IMR-90 (cell line): Measurements from ENCODE around the gene RSBN1L.

ENCODE experiments used
- BHLHE40 ChIP-seq: fragments of 150-350 bp; IDR thresholded peaks from 2 replicates; pipeline ENCODE4 v1.6.1; 2016; ENCODE audit warnings: mild to moderate bottlenecking, low read depth, low read length
- CEBPB ChIP-seq: IDR thresholded peaks from 2 replicates; pipeline ENCODE4 v1.6.1; 2012; ENCODE audit warnings: low read depth, low read length, improper control_type of control experiment
- FOS ChIP-seq: fragments of 150-350 bp; IDR thresholded peaks from 2 replicates; pipeline ENCODE4 v1.6.1; 2016; ENCODE audit warnings: low read depth, low read length
- MXI1 ChIP-seq: IDR thresholded peaks from 2 replicates; pipeline ENCODE4 v1.6.1; 2012; ENCODE audit warnings: low read depth, mild to moderate bottlenecking, low read length, moderate library complexity, borderline replicate concordance
- POLR2A ChIP-seq: IDR thresholded peaks from 2 replicates; pipeline ENCODE4 v1.6.1; 2012; ENCODE audit warnings: mild to moderate bottlenecking, low read depth, low read length
- RAD21 ChIP-seq: IDR thresholded peaks from 2 replicates; pipeline ENCODE4 v1.6.1; 2012; ENCODE audit warnings: low read length, improper control_type of control experiment
- RFX5 ChIP-seq: IDR thresholded peaks from 2 replicates; pipeline ENCODE4 v1.8.0; 2012; ENCODE audit warnings: low read depth, mild to moderate bottlenecking, low read length, moderate library complexity
- SMC3 ChIP-seq: fragments of 150-350 bp; IDR thresholded peaks from 2 replicates; pipeline ENCODE4 v1.6.1; 2016; ENCODE audit warnings: low read depth, mild to moderate bottlenecking, antibody characterized with exemption, low read length, moderate library complexity
- TF ChIP-seq, protein P1 (sequence below): conservative IDR thresholded peaks from 2 replicates; pipeline ENCODE4 v1.5.1; 2012; ENCODE audit warnings: mild to moderate bottlenecking, low read depth, low read length, improper control_type of control experiment
- TF ChIP-seq, protein P2 (sequence below): fragments of 150-350 bp; IDR thresholded peaks from 2 replicates; pipeline ENCODE4 v1.6.1; 2016; ENCODE audit warnings: low read depth, mild to moderate bottlenecking, low read length, moderate library complexity, borderline replicate concordance
- TF ChIP-seq, protein P3 (sequence below): fragments of 150-350 bp; IDR thresholded peaks from 2 replicates; pipeline ENCODE4 v1.6.1; 2017; ENCODE audit warnings: mild to moderate bottlenecking, antibody characterized with exemption, low read length, low read depth

DNA sequence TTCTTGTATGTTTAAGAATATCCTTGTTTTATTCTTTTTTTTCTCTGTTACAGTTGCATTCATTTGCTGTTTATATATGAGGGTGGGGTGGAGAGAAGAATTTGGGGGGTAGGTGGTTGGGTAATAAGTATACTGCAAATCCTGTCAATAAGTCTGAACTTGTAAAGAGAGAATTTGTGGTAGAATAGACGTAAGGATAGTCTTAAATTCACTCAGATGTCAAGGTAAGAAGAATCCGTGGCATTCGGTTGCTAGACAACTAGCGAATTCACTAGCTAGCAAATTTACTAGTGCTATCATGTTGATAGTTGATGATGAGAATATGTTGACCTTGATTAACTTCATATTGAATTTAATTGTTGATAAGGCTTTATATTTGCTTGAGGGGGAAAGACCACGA, 40.7 kb downstream of the RSBN1L start:
- TF ChIP-seq POLR2A, result no peak
- TF ChIP-seq, protein P1, sequence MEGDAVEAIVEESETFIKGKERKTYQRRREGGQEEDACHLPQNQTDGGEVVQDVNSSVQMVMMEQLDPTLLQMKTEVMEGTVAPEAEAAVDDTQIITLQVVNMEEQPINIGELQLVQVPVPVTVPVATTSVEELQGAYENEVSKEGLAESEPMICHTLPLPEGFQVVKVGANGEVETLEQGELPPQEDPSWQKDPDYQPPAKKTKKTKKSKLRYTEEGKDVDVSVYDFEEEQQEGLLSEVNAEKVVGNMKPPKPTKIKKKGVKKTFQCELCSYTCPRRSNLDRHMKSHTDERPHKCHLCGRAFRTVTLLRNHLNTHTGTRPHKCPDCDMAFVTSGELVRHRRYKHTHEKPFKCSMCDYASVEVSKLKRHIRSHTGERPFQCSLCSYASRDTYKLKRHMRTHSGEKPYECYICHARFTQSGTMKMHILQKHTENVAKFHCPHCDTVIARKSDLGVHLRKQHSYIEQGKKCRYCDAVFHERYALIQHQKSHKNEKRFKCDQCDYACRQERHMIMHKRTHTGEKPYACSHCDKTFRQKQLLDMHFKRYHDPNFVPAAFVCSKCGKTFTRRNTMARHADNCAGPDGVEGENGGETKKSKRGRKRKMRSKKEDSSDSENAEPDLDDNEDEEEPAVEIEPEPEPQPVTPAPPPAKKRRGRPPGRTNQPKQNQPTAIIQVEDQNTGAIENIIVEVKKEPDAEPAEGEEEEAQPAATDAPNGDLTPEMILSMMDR, result no peak
- TF ChIP-seq MXI1, result no peak
- TF ChIP-seq RFX5, result no peak
- TF ChIP-seq BHLHE40, result no peak
- no peak for TF ChIP-seq RAD21
- TF ChIP-seq SMC3, result no peak
- TF ChIP-seq, protein P2, sequence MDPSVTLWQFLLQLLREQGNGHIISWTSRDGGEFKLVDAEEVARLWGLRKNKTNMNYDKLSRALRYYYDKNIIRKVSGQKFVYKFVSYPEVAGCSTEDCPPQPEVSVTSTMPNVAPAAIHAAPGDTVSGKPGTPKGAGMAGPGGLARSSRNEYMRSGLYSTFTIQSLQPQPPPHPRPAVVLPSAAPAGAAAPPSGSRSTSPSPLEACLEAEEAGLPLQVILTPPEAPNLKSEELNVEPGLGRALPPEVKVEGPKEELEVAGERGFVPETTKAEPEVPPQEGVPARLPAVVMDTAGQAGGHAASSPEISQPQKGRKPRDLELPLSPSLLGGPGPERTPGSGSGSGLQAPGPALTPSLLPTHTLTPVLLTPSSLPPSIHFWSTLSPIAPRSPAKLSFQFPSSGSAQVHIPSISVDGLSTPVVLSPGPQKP, result no peak
- no peak for TF ChIP-seq FOS
- no peak for TF ChIP-seq CEBPB
- TF ChIP-seq, protein P3, sequence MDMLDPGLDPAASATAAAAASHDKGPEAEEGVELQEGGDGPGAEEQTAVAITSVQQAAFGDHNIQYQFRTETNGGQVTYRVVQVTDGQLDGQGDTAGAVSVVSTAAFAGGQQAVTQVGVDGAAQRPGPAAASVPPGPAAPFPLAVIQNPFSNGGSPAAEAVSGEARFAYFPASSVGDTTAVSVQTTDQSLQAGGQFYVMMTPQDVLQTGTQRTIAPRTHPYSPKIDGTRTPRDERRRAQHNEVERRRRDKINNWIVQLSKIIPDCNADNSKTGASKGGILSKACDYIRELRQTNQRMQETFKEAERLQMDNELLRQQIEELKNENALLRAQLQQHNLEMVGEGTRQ, result no peak
